Measurements from ENCODE around the gene KLHL36. TPM values are rescaled to one million over a fixed set of nuclear protein-coding genes. Genes with fewer than 3 reads are reported as not detected.

Gene KLHL36
- total and polyA plus RNA-seq, 9 of the 15 experiments (the other 6 are each of a cell fraction or from before 2014, with no cell fraction given), result 2.1 to 51.2 (median 18.5) TPM

- TF ChIP-seq MGA (IDR thresholded peaks at IDR 0.05), result no peak
- peak; percentile 74 for TF ChIP-seq CEBPB (tag; IDR thresholded peaks at IDR 0.05)
- no peak for TF ChIP-seq ARID4B (CRISPR knock-in tag; IDR thresholded peaks at IDR 0.05)
- TF ChIP-seq SIN3A (IDR thresholded peaks at IDR 0.05; ENCODE audit: borderline replicate concordance in 2 of 2, control insufficient read depth in 1 of 2, low read depth in 2 of 2, low read length in 2 of 2), result no peak
- TF ChIP-seq SAFB2 (IDR thresholded peaks at IDR 0.05; ENCODE audit: borderline replicate concordance, low read depth, low read length, severe bottlenecking), result no peak
- TF ChIP-seq GABPA (tag; conservative IDR thresholded peaks at IDR 0.05; ENCODE audit: low read depth), result peak; percentile 35; the same call in 1 of the 2 replicates
- peak; percentile 92 for TF ChIP-seq EGR1 (conservative IDR thresholded peaks at IDR 0.05)
- 0 out of 2 replicates have a peak, but pooled peaks have one; percentile 15 for TF ChIP-seq PKNOX1 (IDR thresholded peaks at IDR 0.05)
- no peak for TF ChIP-seq LEF1 (IDR thresholded peaks at IDR 0.05)
- TF ChIP-seq ZNF23 (CRISPR knock-in tag; IDR thresholded peaks at IDR 0.05), result no peak
These were observed 48.6 kb upstream of the KLHL36 start (continued) for GRCh38 chr16:84599521-84600202.
